HG02970 (cell line): Measurements from ENCODE around the gene KRABD2.
"Not testable (repeated sequence)": the region's sequence is repeated elsewhere in the genome, so short reads cannot be mapped to it uniquely, and the experiment has no call there.

Experiments used
- ATAC-seq: cut with Tn5 transposase; IDR thresholded peaks from one replicate; pipeline ENCODE4 v1.9.1; 2021; ENCODE audit warnings: mild to moderate bottlenecking, moderate library complexity, moderate number of reproducible peaks; ENCODE audit not compliant: unreplicated experiment, low FRiP score

KRABD2 gene

GRCh38 chr17:8376271-8377067 is at the start of gene KRABD2:
KRABD2 (minus strand) TSS chr17:8376704.
- peak; percentile 86 for ATAC-seq

- ATAC-seq: no peak
Observed at GRCh38 chr17:8421571-8421970, 45.1 kb upstream of the KRABD2 start.

- ATAC-seq: no peak
Observed at GRCh38 chr17:8420041-8420934, 43.8 kb upstream of the KRABD2 start.

- ATAC-seq: no peak
Observed at GRCh38 chr17:8419305-8419704, 42.8 kb upstream of the KRABD2 start.

GRCh38 chr17:8418471-8418870 is 42.0 kb upstream of the KRABD2 start:
- ATAC-seq: no peak

- ATAC-seq: no peak
Observed at GRCh38 chr17:8417806-8418205, 41.3 kb upstream of the KRABD2 start.

- ATAC-seq: no peak
Observed at GRCh38 chr17:8413938-8414337, 37.4 kb upstream of the KRABD2 start.

GRCh38 chr17:8413328-8413727 is 36.8 kb upstream of the KRABD2 start:
- ATAC-seq: no peak

- ATAC-seq: no peak
Observed at GRCh38 chr17:8412089-8412488, 35.6 kb upstream of the KRABD2 start.

- no peak for ATAC-seq
Observed at GRCh38 chr17:8410883-8411238, 34.4 kb upstream of the KRABD2 start.

GRCh38 chr17:8409966-8410882 is 33.7 kb upstream of the KRABD2 start:
- no peak for ATAC-seq

GRCh38 chr17:8408371-8408770 is 31.9 kb upstream of the KRABD2 start:
- ATAC-seq: no peak

- ATAC-seq: no peak
Observed at GRCh38 chr17:8406174-8406573, 29.7 kb upstream of the KRABD2 start.

GRCh38 chr17:8405499-8406016 is 29.1 kb upstream of the KRABD2 start:
- no peak for ATAC-seq

GRCh38 chr17:8402921-8403536 is 26.5 kb upstream of the KRABD2 start:
- ATAC-seq: no peak

GRCh38 chr17:8401107-8401506 is 24.6 kb upstream of the KRABD2 start:
- no peak for ATAC-seq

- no peak for ATAC-seq
Observed at GRCh38 chr17:8398980-8399379, 22.5 kb upstream of the KRABD2 start.

GRCh38 chr17:8397636-8398035 is 21.1 kb upstream of the KRABD2 start, which contains the start of gene RNF222:
RNF222 (minus strand) TSS chr17:8397827; CDS start chr17:8393461, 4,366 bp downstream.
- no peak for ATAC-seq

- not testable (repeated sequence) for ATAC-seq
Observed at GRCh38 chr17:8394497-8394896, 18.0 kb upstream of the KRABD2 start.
